ENCODE results near the gene FYCO1. TPM values are rescaled to one million over a fixed set of nuclear protein-coding genes. Genes with fewer than 3 reads are reported as not detected.

Gene FYCO1
- total and polyA plus RNA-seq, 9 of the 15 experiments (the other 6 are each of a cell fraction or from before 2014, with no cell fraction given) = 2.1 to 13.8 (median 7.4) TPM

DNA sequence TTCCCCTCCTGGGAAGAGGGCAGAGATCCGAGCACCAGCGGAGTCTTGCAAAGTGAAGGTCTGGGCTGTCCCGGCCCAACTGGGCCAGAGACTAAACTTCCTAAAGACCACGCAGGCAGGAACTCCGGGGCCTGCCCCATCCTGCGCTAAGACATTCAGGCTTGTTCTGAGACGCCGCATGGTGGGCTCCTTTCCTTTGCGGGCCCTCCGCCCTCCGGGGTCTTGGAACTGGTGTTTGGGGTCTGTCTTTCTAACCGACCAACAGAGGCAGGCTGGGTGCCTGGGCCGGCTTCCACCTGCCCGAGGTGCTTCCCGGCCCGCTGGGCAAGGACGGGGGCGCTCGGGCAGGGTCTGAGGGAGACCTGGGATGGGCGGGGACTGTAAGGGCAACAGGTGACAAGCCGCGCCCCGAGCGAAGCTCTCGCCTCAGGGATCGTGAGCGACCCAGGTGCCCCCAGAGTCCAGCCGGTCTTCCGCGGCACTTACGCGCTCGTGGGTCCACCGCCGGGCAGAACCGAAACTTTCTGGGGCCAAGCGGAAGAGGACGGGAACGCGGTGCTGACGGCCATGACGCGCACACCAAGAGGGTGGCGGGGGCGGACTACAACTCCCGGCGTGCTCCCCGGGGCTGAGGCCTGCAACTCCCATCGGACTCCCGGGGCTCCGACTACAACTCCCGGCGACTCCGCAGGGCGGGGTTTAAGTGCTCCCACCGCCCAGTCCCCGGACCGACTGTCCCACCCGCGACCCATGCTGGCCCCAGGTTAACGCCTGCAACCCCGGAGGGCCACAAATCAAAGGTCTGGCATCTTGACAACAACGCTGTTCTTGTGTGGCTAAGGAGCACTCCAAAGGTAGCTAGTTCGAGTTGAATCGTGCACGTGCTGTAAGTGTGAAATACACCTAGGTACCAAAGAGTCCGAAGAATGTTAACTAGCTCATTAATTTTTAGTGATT, at the start of gene FYCO1 (continued):
- TF ChIP-seq, protein P1, sequence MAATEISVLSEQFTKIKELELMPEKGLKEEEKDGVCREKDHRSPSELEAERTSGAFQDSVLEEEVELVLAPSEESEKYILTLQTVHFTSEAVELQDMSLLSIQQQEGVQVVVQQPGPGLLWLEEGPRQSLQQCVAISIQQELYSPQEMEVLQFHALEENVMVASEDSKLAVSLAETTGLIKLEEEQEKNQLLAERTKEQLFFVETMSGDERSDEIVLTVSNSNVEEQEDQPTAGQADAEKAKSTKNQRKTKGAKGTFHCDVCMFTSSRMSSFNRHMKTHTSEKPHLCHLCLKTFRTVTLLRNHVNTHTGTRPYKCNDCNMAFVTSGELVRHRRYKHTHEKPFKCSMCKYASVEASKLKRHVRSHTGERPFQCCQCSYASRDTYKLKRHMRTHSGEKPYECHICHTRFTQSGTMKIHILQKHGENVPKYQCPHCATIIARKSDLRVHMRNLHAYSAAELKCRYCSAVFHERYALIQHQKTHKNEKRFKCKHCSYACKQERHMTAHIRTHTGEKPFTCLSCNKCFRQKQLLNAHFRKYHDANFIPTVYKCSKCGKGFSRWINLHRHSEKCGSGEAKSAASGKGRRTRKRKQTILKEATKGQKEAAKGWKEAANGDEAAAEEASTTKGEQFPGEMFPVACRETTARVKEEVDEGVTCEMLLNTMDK (IDR thresholded peaks at IDR 0.05; ENCODE audit: borderline replicate concordance, insufficient read depth, low read depth, low read length, poor library complexity, severe bottlenecking) = peak; percentile 40
- TF ChIP-seq SIN3B (IDR thresholded peaks at IDR 0.05; ENCODE audit: low read depth) (0 out of 2 replicates have a peak, but pooled peaks have one; percentile 28), JUND (IDR thresholded peaks at IDR 0.05; ENCODE audit: borderline replicate concordance, low read depth, low read length) (peak; percentile 68), JUND (tag; IDR thresholded peaks at IDR 0.05; ENCODE audit: borderline replicate concordance, low read depth, low read length) (peak; percentile 20; the same call in 1 of the 3 replicates), ATF7 (IDR thresholded peaks at IDR 0.05) (peak; percentile 81), CHD7 (IDR thresholded peaks at IDR 0.05; ENCODE audit: low read depth, low read length) (no peak), ZNF76 (CRISPR knock-in tag; IDR thresholded peaks at IDR 0.05; ENCODE audit: borderline replicate concordance) (0 out of 2 replicates have a peak, but pooled peaks have one; percentile 33), ZNF263 (CRISPR knock-in tag; IDR thresholded peaks at IDR 0.05; ENCODE audit: borderline replicate concordance) (peak; percentile 88), PHTF2 (CRISPR knock-in tag; IDR thresholded peaks at IDR 0.05) (no peak)

Data from K562 (cell line).